NCI-H82 (cell line): ENCODE data around the gene PNCK.

ENCODE experiments used
- DNase-seq: peaks from one replicate; lab custom pipeline; 2025; lab: John Stamatoyannopoulos, UW

PNCK gene

DNA sequence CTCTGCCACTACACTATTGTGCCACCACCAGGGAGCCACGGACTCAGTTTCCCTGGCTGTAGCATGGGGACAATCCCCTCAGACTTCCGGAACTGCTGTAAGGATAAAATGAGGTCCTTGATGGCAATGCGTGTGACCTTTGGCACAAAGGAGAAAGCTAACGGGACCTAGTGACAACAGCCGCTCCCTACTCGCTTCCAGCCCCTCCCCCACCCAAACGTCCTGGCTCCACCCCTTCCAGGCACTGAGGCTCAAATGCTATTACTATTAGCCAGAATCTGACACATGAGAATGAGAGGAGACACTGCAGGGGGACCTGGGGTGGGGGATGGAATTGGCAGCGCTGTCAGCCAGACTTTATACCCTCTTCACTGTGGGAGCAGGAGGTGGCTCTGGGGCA, 32.0 kb downstream of the PNCK start:
- peak; percentile 59 for DNase-seq

DNA sequence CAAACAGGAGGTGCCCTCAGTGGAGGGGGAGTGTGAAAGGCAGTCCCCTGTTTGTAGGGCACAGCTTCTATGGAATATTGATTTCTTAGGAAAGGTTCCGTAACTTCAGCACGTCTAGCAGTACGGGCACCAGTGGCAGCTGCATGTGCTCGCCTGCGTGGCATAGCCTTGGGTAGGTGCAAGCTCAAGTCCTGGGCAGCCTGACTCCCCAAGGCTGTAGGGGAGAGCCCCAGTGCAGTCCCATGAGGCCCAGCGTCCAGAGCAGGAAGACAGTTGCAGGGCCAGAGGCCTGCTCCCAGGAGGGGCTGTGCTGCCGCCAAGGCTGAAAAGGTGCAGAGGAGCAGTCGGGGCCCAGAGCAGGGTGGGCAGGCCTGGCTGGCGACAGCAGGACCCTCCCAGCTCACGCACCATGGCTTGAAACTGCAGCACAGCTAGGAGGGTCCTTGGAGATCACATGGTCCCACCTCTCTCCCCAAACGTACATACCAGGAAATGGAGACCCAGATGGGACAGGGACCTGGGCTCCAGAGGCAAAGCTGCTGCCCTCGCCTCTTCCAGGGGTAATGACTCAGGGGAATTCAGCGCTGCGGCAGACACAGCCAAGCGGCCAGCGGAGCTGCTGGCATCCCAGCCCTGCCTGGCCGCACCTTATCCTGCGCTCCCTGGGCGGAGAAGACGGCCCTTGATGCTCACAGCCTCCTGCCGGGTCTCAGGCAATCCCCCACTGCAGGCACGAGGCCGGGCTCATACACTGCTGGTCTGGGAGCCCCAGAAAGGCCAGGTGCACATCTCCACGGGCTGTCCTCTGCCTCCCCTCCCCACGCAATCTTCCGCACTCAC, 32.7 kb downstream of the PNCK start:
- DNase-seq: no peak

DNA sequence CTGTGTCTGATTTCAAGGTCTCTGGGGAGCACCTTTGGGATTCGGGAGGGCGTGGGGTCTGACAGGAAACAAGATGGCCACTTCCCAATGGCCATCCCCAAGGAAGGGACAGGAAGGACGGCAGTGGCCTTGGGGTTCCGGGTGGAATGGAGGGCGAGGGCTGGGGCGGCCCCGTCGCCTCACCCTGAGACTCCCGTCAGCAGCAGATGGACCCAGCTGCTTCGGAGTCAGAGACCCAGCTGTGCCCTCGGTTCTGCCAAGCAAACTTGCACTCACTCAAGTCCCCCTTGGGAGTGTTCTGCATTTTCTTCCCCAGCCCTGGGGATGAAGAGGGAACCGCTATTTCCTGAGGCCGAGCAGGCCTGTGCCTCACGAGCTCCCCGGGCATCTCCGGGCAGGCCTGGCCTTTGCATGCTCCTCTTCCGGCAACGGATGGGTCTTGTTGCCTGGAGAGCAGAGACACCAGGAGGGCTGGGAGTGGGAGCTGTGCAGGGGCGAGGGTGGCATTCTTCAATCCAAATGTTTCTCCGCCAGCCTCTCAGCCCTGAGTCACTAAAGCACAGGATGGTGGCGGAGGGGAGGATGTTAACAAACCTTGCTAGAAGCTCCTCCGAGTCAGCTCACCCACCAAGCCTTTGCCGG, 33.4 kb downstream of the PNCK start:
- no peak for DNase-seq

DNA sequence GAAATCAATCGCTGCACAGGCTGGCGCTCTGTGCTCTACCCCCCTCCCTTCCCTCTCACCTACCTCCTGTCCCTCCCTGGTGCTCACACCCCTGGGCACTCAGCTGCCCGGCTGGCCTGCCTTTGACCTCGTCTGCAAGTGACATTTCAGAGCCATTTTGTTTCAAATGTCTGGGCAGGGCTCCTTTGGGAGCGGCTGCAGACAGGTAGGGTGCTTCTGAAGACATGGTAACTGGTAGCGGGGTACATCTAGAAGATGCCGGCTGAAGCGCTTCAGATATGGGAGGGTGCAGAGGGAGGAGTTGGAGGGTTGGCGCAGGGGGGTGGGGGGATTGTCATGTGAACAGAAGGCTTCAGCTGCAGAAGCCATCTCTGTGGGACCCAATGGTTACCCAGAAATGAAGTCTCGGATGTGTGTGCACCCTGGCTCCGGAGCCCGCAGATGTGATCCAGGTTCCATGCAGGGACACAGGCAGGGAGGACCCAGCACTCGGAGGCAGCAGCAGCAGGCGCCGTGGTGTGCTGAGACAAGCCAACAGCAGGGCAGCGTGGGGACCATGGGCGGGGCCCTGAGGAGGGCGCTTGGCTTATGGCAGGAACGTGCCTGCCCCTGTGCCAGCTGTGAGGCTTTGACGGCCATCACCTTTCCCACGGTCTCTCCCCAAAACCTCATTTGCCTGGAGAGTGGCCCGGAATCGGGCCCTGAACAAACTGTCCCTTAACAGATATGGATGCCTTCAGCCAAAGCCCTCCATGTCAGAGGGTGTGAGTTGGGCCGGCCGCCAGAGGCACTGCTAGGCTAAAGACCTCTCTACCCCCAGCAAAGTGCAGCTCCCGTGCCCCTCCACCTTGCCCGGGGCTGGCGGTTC, 34.2 kb downstream of the PNCK start:
- no peak for DNase-seq

GRCh38 chrX:153638436-153639176, 35.0 kb downstream of the PNCK start:
- DNase-seq: peak; percentile 81

DNA sequence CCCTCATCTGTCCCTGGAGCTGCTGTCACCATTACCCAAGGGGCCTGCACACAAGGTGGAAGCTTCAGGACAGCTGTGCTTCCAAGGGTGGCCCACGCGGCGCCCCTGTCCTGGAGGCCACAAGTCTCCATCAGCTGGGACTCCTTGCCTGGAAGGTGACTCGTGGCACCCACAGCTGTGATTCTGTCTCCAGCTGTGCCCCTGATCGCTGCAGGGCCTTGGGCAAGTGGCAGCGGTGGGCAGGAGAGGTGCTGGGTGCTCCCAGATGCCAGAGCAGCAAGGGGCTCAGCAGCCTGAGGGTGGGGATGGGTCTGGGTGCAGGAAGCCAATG, 35.6 kb downstream of the PNCK start:
- DNase-seq: no peak

DNA sequence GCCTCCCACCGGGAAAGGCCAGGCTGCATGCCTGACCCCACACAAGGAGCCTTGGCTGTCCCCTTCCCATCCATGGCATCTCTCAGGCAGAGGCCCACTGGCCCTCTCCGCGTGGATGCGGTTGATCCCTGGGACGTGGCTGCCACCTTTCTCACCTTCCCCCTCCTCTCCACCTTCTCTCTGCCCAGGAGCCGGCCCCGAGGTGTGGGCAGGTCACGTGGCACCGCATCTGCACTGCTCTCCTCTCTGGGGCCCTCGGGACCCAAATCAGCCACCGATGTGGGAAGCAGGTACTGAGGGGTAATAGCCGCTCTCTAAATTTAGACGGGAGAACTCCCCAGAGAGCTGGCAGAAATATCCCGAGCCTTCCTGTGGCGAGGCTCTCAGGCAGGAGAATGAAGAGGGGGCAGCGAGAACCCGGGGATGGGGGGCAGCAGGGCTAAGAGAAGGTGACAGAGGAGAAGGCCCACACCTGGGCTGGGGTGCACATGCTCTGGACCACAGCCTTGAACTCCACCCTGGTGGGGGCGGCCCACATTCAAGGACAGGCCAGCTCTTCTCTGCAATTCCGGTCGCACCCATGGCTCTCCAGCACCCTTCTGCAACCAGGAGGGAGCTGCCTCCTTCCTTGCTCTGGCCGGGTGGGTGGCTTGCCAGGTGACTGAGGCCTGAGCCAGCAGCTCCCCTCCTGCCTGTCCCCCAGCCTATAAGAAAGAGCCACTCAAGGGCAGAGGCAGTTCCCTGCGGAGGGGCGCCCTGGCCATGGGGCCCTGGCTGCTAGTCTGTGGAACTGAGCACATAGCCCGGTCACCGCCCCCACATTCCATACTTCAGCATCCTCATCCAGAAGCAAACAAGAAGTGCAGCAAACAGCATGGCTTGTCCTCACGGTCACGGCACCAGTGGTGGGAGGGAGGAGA, 36.2 kb downstream of the PNCK start:
- DNase-seq: no peak

DNA sequence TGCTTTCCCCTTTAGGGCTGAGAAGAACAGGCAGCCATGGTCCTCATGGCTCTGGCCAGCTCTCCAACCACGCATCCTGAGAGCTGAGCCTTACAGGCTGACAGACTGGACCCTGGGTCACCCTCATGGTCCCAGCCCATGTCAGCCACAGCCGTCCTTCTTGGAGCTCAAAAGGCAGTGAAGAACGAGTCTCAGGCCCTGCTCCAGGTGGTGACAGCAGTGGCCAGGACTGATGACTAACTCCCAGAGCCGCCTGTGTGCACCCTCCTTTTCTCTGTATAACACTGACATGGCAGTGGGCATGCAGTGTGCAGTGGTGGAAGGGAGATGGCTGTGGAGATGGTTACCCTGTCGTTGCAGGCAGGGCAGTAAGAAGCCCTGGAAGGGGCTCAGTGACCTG, 36.9 kb downstream of the PNCK start:
- no peak for DNase-seq

- peak; percentile 68 for DNase-seq
Observed at GRCh38 chrX:153635788-153636668, 37.6 kb downstream of the PNCK start.

DNA sequence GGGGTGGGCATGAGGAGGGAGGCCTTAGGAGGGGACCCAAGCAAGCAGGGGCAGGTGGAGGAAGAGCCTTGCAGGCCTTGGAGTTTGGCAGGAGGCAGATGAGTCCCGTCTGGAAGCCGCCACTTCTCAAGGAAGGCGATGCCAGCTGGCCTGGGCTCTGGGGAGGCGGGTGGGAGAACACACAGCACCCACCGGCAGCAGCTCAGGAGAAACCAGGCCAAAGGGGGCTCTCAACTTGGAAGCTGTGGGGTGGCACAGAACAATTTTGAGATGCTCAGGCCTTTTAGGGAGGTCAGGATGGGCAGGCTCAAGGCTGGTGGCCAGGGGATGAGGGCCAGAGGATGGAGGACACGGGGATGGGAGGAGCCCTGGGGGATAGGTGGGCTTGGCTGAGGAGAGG, 38.2 kb downstream of the PNCK start:
- DNase-seq: no peak

GRCh38 chrX:153634832-153635231, 38.8 kb downstream of the PNCK start:
- no peak for DNase-seq

GRCh38 chrX:153634236-153634635, 39.4 kb downstream of the PNCK start:
- DNase-seq: no peak

GRCh38 chrX:153633607-153634180, 39.9 kb downstream of the PNCK start:
- DNase-seq: no peak

DNA sequence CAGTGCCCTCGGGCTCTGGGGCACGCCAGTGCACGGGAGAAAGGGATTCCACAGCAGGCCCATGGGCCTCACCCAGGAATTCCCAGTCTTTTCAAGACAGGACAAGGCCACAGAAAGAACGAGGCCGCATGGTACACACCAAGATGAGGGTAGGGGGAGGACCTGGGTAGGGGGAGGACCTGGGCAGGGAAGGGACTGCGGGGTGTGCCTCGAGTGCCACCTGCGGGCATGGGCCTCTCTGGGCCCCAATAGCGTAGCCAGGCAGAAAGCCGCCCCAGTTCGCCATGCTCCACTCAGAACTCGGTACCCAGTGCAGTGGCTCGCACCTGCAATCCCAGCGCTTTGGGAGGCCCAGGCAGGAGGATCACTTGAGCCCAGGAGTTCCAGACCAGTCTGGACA, 40.6 kb downstream of the PNCK start:
- DNase-seq: no peak

GRCh38 chrX:153632595-153632946, 41.0 kb downstream of the PNCK start:
- no peak for DNase-seq

- DNase-seq: no peak
Observed at GRCh38 chrX:153631907-153632594, 41.6 kb downstream of the PNCK start.

DNA sequence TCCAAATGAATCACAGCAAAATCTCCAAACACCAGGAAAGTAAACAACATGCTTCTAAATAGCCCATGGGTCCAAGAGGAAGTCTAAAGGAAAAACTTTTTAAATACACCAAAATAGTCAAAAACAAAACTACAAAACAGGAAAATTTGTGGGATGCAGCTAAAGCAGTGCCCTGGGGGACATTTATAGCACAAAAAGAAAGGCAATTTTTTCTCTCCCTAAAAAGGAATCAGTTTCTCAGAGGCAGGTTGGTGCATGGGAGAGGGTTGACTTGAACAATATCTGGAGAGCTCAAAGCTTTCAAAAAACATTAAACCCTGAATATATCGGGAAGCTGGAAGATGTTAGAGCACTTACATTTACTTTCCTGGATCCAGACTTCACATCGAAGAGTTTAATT, 42.3 kb downstream of the PNCK start:
- DNase-seq: no peak

GRCh38 chrX:153628665-153629064, 44.9 kb downstream of the PNCK start:
- no peak for DNase-seq

- no peak for DNase-seq
Observed at GRCh38 chrX:153628129-153628528, 45.5 kb downstream of the PNCK start.
